Measurements from ENCODE around the gene RBM17.

- TF ChIP-seq, protein P1, sequence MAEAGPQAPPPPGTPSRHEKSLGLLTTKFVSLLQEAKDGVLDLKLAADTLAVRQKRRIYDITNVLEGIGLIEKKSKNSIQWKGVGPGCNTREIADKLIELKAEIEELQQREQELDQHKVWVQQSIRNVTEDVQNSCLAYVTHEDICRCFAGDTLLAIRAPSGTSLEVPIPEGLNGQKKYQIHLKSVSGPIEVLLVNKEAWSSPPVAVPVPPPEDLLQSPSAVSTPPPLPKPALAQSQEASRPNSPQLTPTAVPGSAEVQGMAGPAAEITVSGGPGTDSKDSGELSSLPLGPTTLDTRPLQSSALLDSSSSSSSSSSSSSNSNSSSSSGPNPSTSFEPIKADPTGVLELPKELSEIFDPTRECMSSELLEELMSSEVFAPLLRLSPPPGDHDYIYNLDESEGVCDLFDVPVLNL (CRISPR knock-in tag; IDR thresholded peaks at IDR 0.05; ENCODE audit: borderline replicate concordance, low read depth) = no peak
- TF ChIP-seq ZNF416 (CRISPR knock-in tag; IDR thresholded peaks at IDR 0.05) = no peak
- no peak for TF ChIP-seq ZNF138 (CRISPR knock-in tag; conservative IDR thresholded peaks at IDR 0.05)
- TF ChIP-seq, protein P2, sequence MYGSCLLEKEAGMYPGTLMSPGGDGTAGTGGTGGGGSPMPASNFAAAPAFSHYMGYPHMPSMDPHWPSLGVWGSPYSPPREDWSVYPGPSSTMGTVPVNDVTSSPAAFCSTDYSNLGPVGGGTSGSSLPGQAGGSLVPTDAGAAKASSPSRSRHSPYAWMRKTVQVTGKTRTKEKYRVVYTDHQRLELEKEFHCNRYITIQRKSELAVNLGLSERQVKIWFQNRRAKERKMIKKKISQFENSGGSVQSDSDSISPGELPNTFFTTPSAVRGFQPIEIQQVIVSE (CRISPR knock-in tag; IDR thresholded peaks at IDR 0.05; ENCODE audit: borderline replicate concordance) = no peak
Measured at GRCh38 chr10:6058682-6059475, 30.0 kb upstream of the RBM17 start.
